ENCODE data around the gene SUFU. TPM values are rescaled to one million over a fixed set of nuclear protein-coding genes. Genes with fewer than 3 reads are reported as not detected.

Gene SUFU
- total RNA-seq, 1 donor from 2014 or later = 12.5 TPM

GRCh38 chr10:102460836-102461186 is 43.0 kb upstream of the SUFU start:
- H3K4me1 ChIP-seq = peaks cover 7% of the 10 kb centered on the region
- no peak for DNase-seq (ENCODE audit: extremely low spot score in 2 of 2)
- no peak overlapping the region for H3K27ac ChIP-seq
- H3K4me3 ChIP-seq = peak overlapping the region; percentile 47 to 66
- no peaks in the 10 kb centered on the region for H3K9me3 ChIP-seq
- TF ChIP-seq POLR2A (IDR thresholded peaks at IDR 0.05) (no peak), POLR2AphosphoS5 (IDR thresholded peaks at IDR 0.05; ENCODE audit: insufficient read depth in 1 of 2, low read depth in 1 of 2) (no peak), CTCF (IDR thresholded peaks at IDR 0.05) (no peak)
- no peaks in the 10 kb centered on the region for H3K36me3 ChIP-seq
- intact Hi-C loops (cut with DNase I) = no loop called here
- no peaks in the 10 kb centered on the region for H3K27me3 ChIP-seq

GRCh38 chr10:102461187-102462054 is 42.4 kb upstream of the SUFU start:
- H3K4me1 ChIP-seq = peaks cover 7% of the 10 kb centered on the region
- H3K9me3 ChIP-seq = no peaks in the 10 kb centered on the region
- TF ChIP-seq POLR2A (IDR thresholded peaks at IDR 0.05) (no peak), POLR2AphosphoS5 (IDR thresholded peaks at IDR 0.05; ENCODE audit: insufficient read depth in 1 of 2, low read depth in 1 of 2) (peak; percentile 62 to 90)
- H3K4me3 ChIP-seq = peak overlapping the region; percentile 47 to 66
- no peaks in the 10 kb centered on the region for H3K36me3 ChIP-seq
- DNase-seq (ENCODE audit: extremely low spot score in 2 of 2) = no peak
- peak overlapping the region; percentile 40 for H3K27ac ChIP-seq
- H3K27me3 ChIP-seq = no peaks in the 10 kb centered on the region
- intact Hi-C loops (cut with DNase I) = no loop called here

GRCh38 chr10:102462512-102463054 is 41.2 kb upstream of the SUFU start:
- intact Hi-C loops (cut with DNase I) = no loop called here
- Histone ChIP-seq H3K9me3 (no peaks in the 10 kb centered on the region), H3K4me1 (peaks cover 7% of the 10 kb centered on the region), H3K4me3 (no peak overlapping the region), H3K36me3 (no peaks in the 10 kb centered on the region), H3K27me3 (no peaks in the 10 kb centered on the region), H3K27ac (no peak overlapping the region)
- DNase-seq (ENCODE audit: extremely low spot score in 2 of 2) = no peak
- TF ChIP-seq POLR2AphosphoS5 (IDR thresholded peaks at IDR 0.05; ENCODE audit: insufficient read depth in 1 of 2, low read depth in 1 of 2) (no peak), CTCF (IDR thresholded peaks at IDR 0.05) (no peak), POLR2A (IDR thresholded peaks at IDR 0.05) (no peak)

GRCh38 chr10:102463983-102464382 is 39.8 kb upstream of the SUFU start:
- DNase-seq (ENCODE audit: extremely low spot score in 2 of 2) = no peak
- peaks cover 7% of the 10 kb centered on the region for H3K4me1 ChIP-seq
- no peaks in the 10 kb centered on the region for H3K36me3 ChIP-seq
- no peak overlapping the region for H3K27ac ChIP-seq
- TF ChIP-seq POLR2A (IDR thresholded peaks at IDR 0.05) (no peak), CTCF (IDR thresholded peaks at IDR 0.05) (no peak), POLR2AphosphoS5 (IDR thresholded peaks at IDR 0.05; ENCODE audit: insufficient read depth in 1 of 2, low read depth in 1 of 2) (no peak)
- no peaks in the 10 kb centered on the region for H3K27me3 ChIP-seq
- no peaks in the 10 kb centered on the region for H3K9me3 ChIP-seq
- intact Hi-C loops (cut with DNase I) = no loop called here
- no peak overlapping the region for H3K4me3 ChIP-seq

- DNase-seq (ENCODE audit: extremely low spot score in 2 of 2) = no peak
- H3K27ac ChIP-seq = no peak overlapping the region
- no peaks in the 10 kb centered on the region for H3K27me3 ChIP-seq
- TF ChIP-seq POLR2AphosphoS5 (IDR thresholded peaks at IDR 0.05; ENCODE audit: insufficient read depth in 1 of 2, low read depth in 1 of 2) = no peak
- no peak for TF ChIP-seq POLR2A (IDR thresholded peaks at IDR 0.05)
- TF ChIP-seq CTCF (IDR thresholded peaks at IDR 0.05) = no peak
- no peaks in the 10 kb centered on the region for H3K36me3 ChIP-seq
- H3K4me3 ChIP-seq = no peak overlapping the region
- H3K9me3 ChIP-seq = no peaks in the 10 kb centered on the region
- H3K4me1 ChIP-seq = peaks cover 7% of the 10 kb centered on the region
- intact Hi-C loops (cut with DNase I) = no loop called here
These were observed 38.3 kb upstream of the SUFU start for GRCh38 chr10:102465466-102465865.

Data from vagina (tissue), 2 donors.